ENCODE results near the gene MAN2A1. TPM values are rescaled to one million over a fixed set of nuclear protein-coding genes. Genes with fewer than 3 reads are reported as not detected.

Gene MAN2A1
- total RNA-seq, 1 experiment from 2014 or later, result 86.6 TPM

GRCh38 chr5:109857405-109858031 lies 167.8 kb downstream of the MAN2A1 start (continued):
- TF ChIP-seq ZSCAN18 (CRISPR knock-in tag; IDR thresholded peaks at IDR 0.05) (no peak), ZMAT4 (CRISPR knock-in tag; IDR thresholded peaks at IDR 0.05) (no peak), SMAD3 (CRISPR knock-in tag; IDR thresholded peaks at IDR 0.05; ENCODE audit: borderline replicate concordance) (no peak), NFE2L1 (CRISPR knock-in tag; IDR thresholded peaks at IDR 0.05) (no peak)

GRCh38 chr5:109859537-109859936 lies 169.8 kb downstream of the MAN2A1 start:
- no peak overlapping the region for H3K4me3 Mint-ChIP-seq
- H3K36me3 Mint-ChIP-seq, result peaks cover 47% of the 10 kb centered on the region
- H3K4me1 Mint-ChIP-seq, result peaks cover 20% of the 10 kb centered on the region
- H3K27me3 Mint-ChIP-seq (ENCODE audit: low read depth), result no peaks in the 10 kb centered on the region
- no peak overlapping the region for H3K27ac Mint-ChIP-seq
- ChIA-PET POLR2A (no interaction called here), CTCF (interaction anchor here (1.6 kb wide), 1 partner anchor 171 kb away, joined by 3 read pairs; no protein-coding TSS in a partner anchor)
- ATAC-seq (no peak), DNase-seq (ENCODE audit: low spot score) (no peak)
- TF ChIP-seq STAT6 (CRISPR knock-in tag; conservative IDR thresholded peaks at IDR 0.05; ENCODE audit: low read depth), result no peak
- no peak for TF ChIP-seq ZNF121 (CRISPR knock-in tag; IDR thresholded peaks at IDR 0.05)
- no peak for TF ChIP-seq ATF3 (CRISPR knock-in tag; conservative IDR thresholded peaks at IDR 0.05)
- no peak for TF ChIP-seq NFYB (CRISPR knock-in tag; conservative IDR thresholded peaks at IDR 0.05; ENCODE audit: low read depth)
- TF ChIP-seq ZBTB21 (CRISPR knock-in tag; IDR thresholded peaks at IDR 0.05; ENCODE audit: borderline replicate concordance), result no peak
- no peaks in the 10 kb centered on the region for H3K9me3 Mint-ChIP-seq

- peaks cover 45% of the 10 kb centered on the region for H3K36me3 Mint-ChIP-seq
- peaks cover 24% of the 10 kb centered on the region for H3K4me1 Mint-ChIP-seq
- no peaks in the 10 kb centered on the region for H3K9me3 Mint-ChIP-seq
- ATAC-seq (no peak), DNase-seq (ENCODE audit: low spot score) (no peak)
- TF ChIP-seq GABPB1 (CRISPR knock-in tag; IDR thresholded peaks at IDR 0.05), result no peak
- no peak for TF ChIP-seq MLX (CRISPR knock-in tag; IDR thresholded peaks at IDR 0.05)
- no peak for TF ChIP-seq FOXP1 (CRISPR knock-in tag; IDR thresholded peaks at IDR 0.05; ENCODE audit: borderline replicate concordance)
- no peak for TF ChIP-seq TCF7 (CRISPR knock-in tag; IDR thresholded peaks at IDR 0.05; ENCODE audit: low read depth)
- TF ChIP-seq KAT7 (CRISPR knock-in tag; IDR thresholded peaks at IDR 0.05; ENCODE audit: borderline replicate concordance), result no peak
- no peak for TF ChIP-seq TP53 (CRISPR knock-in tag; IDR thresholded peaks at IDR 0.05)
- no peak for TF ChIP-seq SOX15 (CRISPR knock-in tag; IDR thresholded peaks at IDR 0.05)
- no peak for TF ChIP-seq SMAD4 (CRISPR knock-in tag; IDR thresholded peaks at IDR 0.05)
- no peak for TF ChIP-seq ZNF425 (CRISPR knock-in tag; conservative IDR thresholded peaks at IDR 0.05)
- TF ChIP-seq PRRX2 (CRISPR knock-in tag; IDR thresholded peaks at IDR 0.05), result no peak
- TF ChIP-seq CREB1 (CRISPR knock-in tag; IDR thresholded peaks at IDR 0.05), result no peak
- TF ChIP-seq ERG (CRISPR knock-in tag; IDR thresholded peaks at IDR 0.05), result no peak
- no peak for TF ChIP-seq ZBTB43 (CRISPR knock-in tag; IDR thresholded peaks at IDR 0.05)
- ChIA-PET POLR2A (no interaction called here), CTCF (no interaction called here)
- no peak overlapping the region for H3K4me3 Mint-ChIP-seq
- H3K27me3 Mint-ChIP-seq (ENCODE audit: low read depth), result no peaks in the 10 kb centered on the region
- no peak overlapping the region for H3K27ac Mint-ChIP-seq
Measured at GRCh38 chr5:109862301-109862700, 172.6 kb downstream of the MAN2A1 start.

All from WTC11 (cell line).